ENCODE measurements around the gene DDX21.

DNA sequence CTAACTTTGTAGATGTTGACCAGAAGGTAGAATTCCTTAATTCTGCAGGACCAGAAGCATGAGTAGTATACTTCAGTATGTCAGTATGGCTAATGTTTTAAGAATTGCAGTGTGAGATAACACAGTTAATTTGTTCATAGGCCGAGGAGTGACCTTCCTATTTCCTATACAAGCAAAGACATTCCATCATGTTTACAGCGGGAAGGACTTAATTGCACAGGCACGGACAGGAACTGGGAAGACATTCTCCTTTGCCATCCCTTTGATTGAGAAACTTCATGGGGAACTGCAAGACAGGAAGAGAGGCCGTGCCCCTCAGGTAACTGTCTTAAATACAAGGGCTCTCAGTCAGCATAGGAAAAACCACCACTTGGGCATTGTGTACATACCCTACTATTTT is 7.2 kb downstream of the DDX21 start:
- TF ChIP-seq, protein P1, sequence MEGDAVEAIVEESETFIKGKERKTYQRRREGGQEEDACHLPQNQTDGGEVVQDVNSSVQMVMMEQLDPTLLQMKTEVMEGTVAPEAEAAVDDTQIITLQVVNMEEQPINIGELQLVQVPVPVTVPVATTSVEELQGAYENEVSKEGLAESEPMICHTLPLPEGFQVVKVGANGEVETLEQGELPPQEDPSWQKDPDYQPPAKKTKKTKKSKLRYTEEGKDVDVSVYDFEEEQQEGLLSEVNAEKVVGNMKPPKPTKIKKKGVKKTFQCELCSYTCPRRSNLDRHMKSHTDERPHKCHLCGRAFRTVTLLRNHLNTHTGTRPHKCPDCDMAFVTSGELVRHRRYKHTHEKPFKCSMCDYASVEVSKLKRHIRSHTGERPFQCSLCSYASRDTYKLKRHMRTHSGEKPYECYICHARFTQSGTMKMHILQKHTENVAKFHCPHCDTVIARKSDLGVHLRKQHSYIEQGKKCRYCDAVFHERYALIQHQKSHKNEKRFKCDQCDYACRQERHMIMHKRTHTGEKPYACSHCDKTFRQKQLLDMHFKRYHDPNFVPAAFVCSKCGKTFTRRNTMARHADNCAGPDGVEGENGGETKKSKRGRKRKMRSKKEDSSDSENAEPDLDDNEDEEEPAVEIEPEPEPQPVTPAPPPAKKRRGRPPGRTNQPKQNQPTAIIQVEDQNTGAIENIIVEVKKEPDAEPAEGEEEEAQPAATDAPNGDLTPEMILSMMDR (conservative IDR thresholded peaks at IDR 0.05 in 1 of 2, IDR thresholded peaks at IDR 0.05 in 1 of 2; ENCODE audit: extremely low read depth in 1 of 2, insufficient read depth in 1 of 2, low read depth in 1 of 2, low read length in 2 of 2), result no peak
- TF ChIP-seq EZH2 (IDR thresholded peaks at IDR 0.05; ENCODE audit: borderline replicate concordance, low read length), result no peak
